ENCODE measurements around the gene PHTF1. TPM values are rescaled to one million over a fixed set of nuclear protein-coding genes. Genes with fewer than 3 reads are reported as not detected.

Gene PHTF1
- total and polyA plus RNA-seq, 8 donors = 3.9 to 48.2 (median 15.5) TPM

DNA sequence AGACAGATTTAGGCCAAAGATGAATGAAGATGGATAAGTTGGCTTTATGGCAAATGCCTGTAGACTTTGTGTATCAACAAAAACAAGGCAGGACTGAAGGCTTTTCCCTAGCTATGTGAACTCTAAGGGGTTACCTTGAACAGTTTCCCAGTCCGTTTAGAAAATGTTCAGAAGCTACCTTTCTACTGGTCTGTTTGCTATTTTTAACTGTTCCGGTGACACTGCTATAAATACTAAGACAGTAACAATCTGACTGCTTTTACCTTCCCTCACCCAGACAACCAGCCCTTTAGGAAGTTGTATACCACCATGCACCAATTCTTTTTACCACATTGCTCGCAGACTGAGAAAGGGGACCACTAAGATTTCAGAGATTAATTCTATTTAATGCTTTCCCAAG is 102.2 kb downstream of the PHTF1 start:
- Histone ChIP-seq H3K36me3 (peaks cover 4 to 64% (median 23%) of the 10 kb centered on the region in 4 donors), H3K27me3 (no peaks in the 10 kb centered on the region), H3K9me3 (no peaks in the 10 kb centered on the region), H3K27ac (peak overlapping the region in 1 of 5 donors; percentile 49), H3K4me1 (peaks cover 0 to 23% (median 10%) of the 10 kb centered on the region in 4 donors), H3K4me3 (no peak overlapping the region)
- WGBS, 5 donors = 69 to 76% (median 74%) methylated on average over 3 of the region's 3 CpGs
- no peak for DNase-seq
- TF ChIP-seq, protein P1, sequence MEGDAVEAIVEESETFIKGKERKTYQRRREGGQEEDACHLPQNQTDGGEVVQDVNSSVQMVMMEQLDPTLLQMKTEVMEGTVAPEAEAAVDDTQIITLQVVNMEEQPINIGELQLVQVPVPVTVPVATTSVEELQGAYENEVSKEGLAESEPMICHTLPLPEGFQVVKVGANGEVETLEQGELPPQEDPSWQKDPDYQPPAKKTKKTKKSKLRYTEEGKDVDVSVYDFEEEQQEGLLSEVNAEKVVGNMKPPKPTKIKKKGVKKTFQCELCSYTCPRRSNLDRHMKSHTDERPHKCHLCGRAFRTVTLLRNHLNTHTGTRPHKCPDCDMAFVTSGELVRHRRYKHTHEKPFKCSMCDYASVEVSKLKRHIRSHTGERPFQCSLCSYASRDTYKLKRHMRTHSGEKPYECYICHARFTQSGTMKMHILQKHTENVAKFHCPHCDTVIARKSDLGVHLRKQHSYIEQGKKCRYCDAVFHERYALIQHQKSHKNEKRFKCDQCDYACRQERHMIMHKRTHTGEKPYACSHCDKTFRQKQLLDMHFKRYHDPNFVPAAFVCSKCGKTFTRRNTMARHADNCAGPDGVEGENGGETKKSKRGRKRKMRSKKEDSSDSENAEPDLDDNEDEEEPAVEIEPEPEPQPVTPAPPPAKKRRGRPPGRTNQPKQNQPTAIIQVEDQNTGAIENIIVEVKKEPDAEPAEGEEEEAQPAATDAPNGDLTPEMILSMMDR (IDR thresholded peaks at IDR 0.05) = no peak
- TF ChIP-seq EP300 (IDR thresholded peaks at IDR 0.05) (no peak), POLR2AphosphoS5 (IDR thresholded peaks at IDR 0.05) (no peak), POLR2A (IDR thresholded peaks at IDR 0.05) (no peak)
- intact Hi-C loops (cut with DNase I; ENCODE audit: low total_unique reads) = no loop called here

DNA sequence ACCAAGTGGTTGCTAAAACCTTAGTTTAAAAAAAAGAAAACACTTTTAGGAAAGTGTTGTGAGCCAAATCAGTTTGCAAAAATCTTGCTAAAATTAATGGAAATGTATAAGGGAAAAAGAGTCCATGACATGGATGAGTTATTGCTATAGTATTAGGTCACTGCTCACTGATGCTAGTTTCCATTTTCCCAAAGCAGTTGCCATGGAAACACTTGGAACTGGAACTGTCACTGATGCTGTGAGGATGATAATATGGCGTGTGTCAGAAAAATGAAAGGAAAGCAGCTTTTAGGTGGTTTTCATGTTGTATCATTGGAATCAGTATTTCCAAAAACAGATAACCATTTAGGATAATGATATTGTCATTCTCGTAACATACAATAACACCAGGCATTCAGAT is 104.4 kb downstream of the PHTF1 start:
- Histone ChIP-seq H3K9me3 (no peaks in the 10 kb centered on the region), H3K4me1 (peaks cover 0 to 18% (median 10%) of the 10 kb centered on the region in 4 donors), H3K27me3 (no peaks in the 10 kb centered on the region), H3K27ac (no peak overlapping the region), H3K4me3 (no peak overlapping the region), H3K36me3 (peaks cover 4 to 60% (median 21%) of the 10 kb centered on the region in 4 donors)
- 95 to 99% (median 95%) methylated on average over 2 of the region's 2 CpGs for WGBS, 5 donors
- TF ChIP-seq, protein P1 (IDR thresholded peaks at IDR 0.05) = no peak
- TF ChIP-seq POLR2A (IDR thresholded peaks at IDR 0.05) = no peak
- no peak for TF ChIP-seq POLR2AphosphoS5 (IDR thresholded peaks at IDR 0.05)
- no peak for TF ChIP-seq EP300 (IDR thresholded peaks at IDR 0.05)
- no peak for DNase-seq
- intact Hi-C loops (cut with DNase I; ENCODE audit: low total_unique reads) = no loop called here

DNA sequence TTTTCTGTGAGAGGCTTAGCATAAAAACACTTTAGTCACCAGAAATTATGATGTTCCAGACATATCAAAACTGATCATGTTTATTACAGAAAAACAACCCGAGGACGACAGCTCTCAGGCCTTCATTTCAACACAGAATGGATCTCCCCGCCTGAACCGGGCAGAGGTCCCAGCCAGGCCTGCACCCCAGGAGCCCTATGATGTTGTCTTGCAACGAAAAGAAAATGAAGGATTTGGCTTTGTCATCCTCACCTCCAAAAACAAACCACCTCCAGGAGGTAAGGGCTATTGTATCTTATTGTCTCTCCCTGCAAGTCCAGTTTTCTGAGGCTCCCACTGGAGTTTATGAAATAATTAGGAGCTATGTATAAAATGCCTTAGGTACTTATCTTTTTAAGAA is 105.5 kb downstream of the PHTF1 start:
- Histone ChIP-seq H3K27ac (no peak overlapping the region), H3K9me3 (no peaks in the 10 kb centered on the region), H3K4me3 (no peak overlapping the region), H3K36me3 (peaks cover 4 to 54% (median 18%) of the 10 kb centered on the region in 4 donors), H3K27me3 (no peaks in the 10 kb centered on the region), H3K4me1 (peaks cover 0 to 17% (median 10%) of the 10 kb centered on the region in 4 donors)
- no peak for DNase-seq
- intact Hi-C loops (cut with DNase I; ENCODE audit: low total_unique reads) = no loop called here
- TF ChIP-seq, protein P1 (IDR thresholded peaks at IDR 0.05) = no peak
- TF ChIP-seq POLR2AphosphoS5 (IDR thresholded peaks at IDR 0.05) (no peak), EP300 (IDR thresholded peaks at IDR 0.05) (no peak), POLR2A (IDR thresholded peaks at IDR 0.05) (no peak)
- 86 to 96% (median 93%) methylated on average over 5 of the region's 5 CpGs for WGBS, 5 donors

DNA sequence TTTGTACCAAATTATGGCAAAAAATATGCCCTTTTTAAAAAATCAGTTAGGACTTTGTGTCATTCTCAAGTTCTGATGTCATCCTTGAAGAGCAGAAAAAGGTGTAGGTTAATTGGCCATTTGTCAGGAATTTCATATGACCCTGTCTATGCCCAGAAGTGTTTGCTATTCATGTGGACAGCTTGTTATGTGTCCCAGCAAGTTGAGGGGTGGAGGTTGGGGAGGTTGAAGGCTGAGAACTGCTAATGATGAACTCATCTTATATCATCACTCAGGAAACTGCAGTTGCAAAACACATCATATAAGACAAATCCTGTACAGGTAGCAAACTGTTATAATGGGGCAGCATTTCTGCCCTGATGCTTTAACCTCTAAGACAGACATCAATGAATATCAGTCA is 106.5 kb downstream of the PHTF1 start:
- TF ChIP-seq POLR2AphosphoS5 (IDR thresholded peaks at IDR 0.05) (no peak), POLR2A (IDR thresholded peaks at IDR 0.05) (no peak), EP300 (IDR thresholded peaks at IDR 0.05) (no peak)
- TF ChIP-seq, protein P1 (IDR thresholded peaks at IDR 0.05) = no peak
- Histone ChIP-seq H3K27me3 (no peaks in the 10 kb centered on the region), H3K27ac (no peak overlapping the region), H3K4me1 (peaks cover 0 to 12% (median 8%) of the 10 kb centered on the region in 4 donors), H3K9me3 (no peaks in the 10 kb centered on the region), H3K4me3 (no peak overlapping the region), H3K36me3 (peaks cover 4 to 64% (median 24%) of the 10 kb centered on the region in 4 donors)
- DNase-seq = no peak
- intact Hi-C loops (cut with DNase I; ENCODE audit: low total_unique reads) = no loop called here

All from stomach (tissue), 9 donors.